ENCODE results near the gene MAN1B1.

GRCh38 chr9:137138722-137139467, 52.1 kb downstream of the MAN1B1 start, which contains the start of gene GRIN1:
- TF ChIP-seq CTCF (IDR thresholded peaks at IDR 0.05): no peak
- TF ChIP-seq POLR2A (IDR thresholded peaks at IDR 0.05): no peak
- no peak for TF ChIP-seq POLR2AphosphoS5 (IDR thresholded peaks at IDR 0.05)
